NCI-H774 (cell line): ENCODE data around the gene CRELD2.

Experiments
- DNase-seq: peaks from one replicate; lab custom pipeline; 2025; lab: John Stamatoyannopoulos, UW

CRELD2 gene

GRCh38 chr22:49929994-49930575 is 11.7 kb downstream of the CRELD2 start:
- DNase-seq, result no peak

GRCh38 chr22:49930596-49931412 is 12.4 kb downstream of the CRELD2 start:
- peak; percentile 29 for DNase-seq

- DNase-seq, result no peak
Measured at GRCh38 chr22:49933236-49934159, 15.1 kb downstream of the CRELD2 start.

- DNase-seq, result no peak
Measured at GRCh38 chr22:49934160-49934890, 15.9 kb downstream of the CRELD2 start.

- DNase-seq, result peak; percentile 35
Measured at GRCh38 chr22:49934891-49935557, 16.6 kb downstream of the CRELD2 start.

GRCh38 chr22:49935561-49935960 is 17.1 kb downstream of the CRELD2 start:
- DNase-seq, result peak; percentile 18

GRCh38 chr22:49936018-49936972 is 17.9 kb downstream of the CRELD2 start:
- peak; percentile 47 for DNase-seq

- DNase-seq, result no peak
Measured at GRCh38 chr22:49936973-49937757, 18.7 kb downstream of the CRELD2 start.

- DNase-seq, result no peak
Measured at GRCh38 chr22:49937758-49938564, 19.5 kb downstream of the CRELD2 start.

GRCh38 chr22:49938565-49939136 is 20.2 kb downstream of the CRELD2 start:
- no peak for DNase-seq

GRCh38 chr22:49941507-49942316 is 23.3 kb downstream of the CRELD2 start:
- no peak for DNase-seq

- DNase-seq, result no peak
Measured at GRCh38 chr22:49942565-49943404, 24.4 kb downstream of the CRELD2 start.

- no peak for DNase-seq
Measured at GRCh38 chr22:49943405-49943765, 25.0 kb downstream of the CRELD2 start.

GRCh38 chr22:49943771-49944398 is 25.5 kb downstream of the CRELD2 start:
- DNase-seq, result no peak

GRCh38 chr22:49944399-49944891 is 26.0 kb downstream of the CRELD2 start:
- no peak for DNase-seq
